ENCODE results near the gene MOB2.

The MOB2 gene

GRCh38 chr11:1503708-1504104 lies 17.1 kb upstream of the MOB2 start:
- DNase-seq (ENCODE audit: low spot score) = no peak

- DNase-seq (ENCODE audit: low spot score) = no peak
These were observed 16.6 kb upstream of the MOB2 start for GRCh38 chr11:1502954-1503707.

- DNase-seq (ENCODE audit: low spot score) = no peak
These were observed 15.8 kb upstream of the MOB2 start for GRCh38 chr11:1502168-1502953.

- no peak for DNase-seq (ENCODE audit: low spot score)
These were observed 15.0 kb upstream of the MOB2 start for GRCh38 chr11:1501421-1502167.

GRCh38 chr11:1500466-1501420 lies 14.2 kb upstream of the MOB2 start:
- DNase-seq (ENCODE audit: low spot score) = no peak

- DNase-seq (ENCODE audit: low spot score) = no peak
These were observed 13.3 kb upstream of the MOB2 start for GRCh38 chr11:1499899-1500298.

GRCh38 chr11:1499261-1499890 lies 12.8 kb upstream of the MOB2 start:
- DNase-seq (ENCODE audit: low spot score) = no peak

GRCh38 chr11:1498262-1498661 lies 11.7 kb upstream of the MOB2 start:
- DNase-seq (ENCODE audit: low spot score) = no peak

GRCh38 chr11:1497600-1497999 lies 11.0 kb upstream of the MOB2 start:
- DNase-seq (ENCODE audit: low spot score) = no peak

- DNase-seq (ENCODE audit: low spot score) = no peak
These were observed 10.1 kb upstream of the MOB2 start for GRCh38 chr11:1496761-1497095.

- DNase-seq (ENCODE audit: low spot score) = no peak
These were observed 9.6 kb upstream of the MOB2 start for GRCh38 chr11:1496091-1496760.

- DNase-seq (ENCODE audit: low spot score) = no peak
These were observed 8.1 kb upstream of the MOB2 start for GRCh38 chr11:1494650-1495049.

GRCh38 chr11:1493650-1494244 lies 7.2 kb upstream of the MOB2 start:
- DNase-seq (ENCODE audit: low spot score) = no peak

- DNase-seq (ENCODE audit: low spot score) = no peak
These were observed 4.8 kb upstream of the MOB2 start for GRCh38 chr11:1491379-1491778.

- DNase-seq (ENCODE audit: low spot score) = no peak
These were observed 4.1 kb upstream of the MOB2 start for GRCh38 chr11:1490651-1491050.

GRCh38 chr11:1488575-1489180 lies 2.1 kb upstream of the MOB2 start:
- no peak for DNase-seq (ENCODE audit: low spot score)

- no peak for DNase-seq (ENCODE audit: low spot score)
These were observed 1.4 kb upstream of the MOB2 start for GRCh38 chr11:1487851-1488574.

- no peak for DNase-seq (ENCODE audit: low spot score)
These were observed 692 bp upstream of the MOB2 start for GRCh38 chr11:1487091-1487850.

GRCh38 chr11:1485504-1485885 lies 1.1 kb downstream of the MOB2 start:
- DNase-seq (ENCODE audit: low spot score) = no peak
